K562 (cell line): Measurements from ENCODE around the gene HES6.

Experiments
- CHD7 ChIP-seq: fragments of 200-600 bp; sonication (generic); IDR thresholded peaks from one replicate; pipeline ENCODE4 v1.6.1; 2012; ENCODE audit warnings: mild to moderate bottlenecking, low read depth, low read length, inconsistent platforms
- POLR2AphosphoS2 ChIP-seq: IDR thresholded peaks from 2 replicates; pipeline ENCODE4 v1.6.1; 2012; ENCODE audit warnings: low read length, improper control_type of control experiment
- RFX5 ChIP-seq: IDR thresholded peaks from 2 replicates; pipeline ENCODE4 v1.6.1; 2011; ENCODE audit warnings: low read depth, mild to moderate bottlenecking, improper control_type of control experiment, low read length
- SIX5 ChIP-seq, 2 experiments: IDR thresholded peaks; 2 replicates each; pipeline ENCODE4 v1.6.1; 2011; ENCODE audit warnings: low read length in 2 of 2, borderline replicate concordance in 1 of 2, low read depth in 1 of 2, mild to moderate bottlenecking in 1 of 2, moderate library complexity in 1 of 2; ENCODE audit not compliant: insufficient read depth in 1 of 2

GRCh38 chr2:238202326-238203093 lies 37.3 kb downstream of the HES6 start:
- TF ChIP-seq SIX5 (IDR thresholded peaks at IDR 0.05; ENCODE audit: borderline replicate concordance in 1 of 2, insufficient read depth in 1 of 2, low read depth in 1 of 2, low read length in 2 of 2) (no peak), POLR2AphosphoS2 (no peak), CHD7 (no peak), RFX5 (no peak)
